Activated CD4-positive, CD25-positive, alpha-beta regulatory T cell treated with anti-CD3 and anti-CD28 coated beads, Interleukin-2, amount 50 U/mL, for 24 hours (primary cell): ENCODE data around the gene DENND1B.

Source experiments
- ATAC-seq, 2 donors: fragments of 150-1000 bp; cut with Tn5 transposase; one replicate each; pipeline ENCODE4 v1.10.0; 2021; ENCODE audit warnings: mild to moderate bottlenecking in 1 of 2, moderate library complexity in 1 of 2

The DENND1B gene

DNA sequence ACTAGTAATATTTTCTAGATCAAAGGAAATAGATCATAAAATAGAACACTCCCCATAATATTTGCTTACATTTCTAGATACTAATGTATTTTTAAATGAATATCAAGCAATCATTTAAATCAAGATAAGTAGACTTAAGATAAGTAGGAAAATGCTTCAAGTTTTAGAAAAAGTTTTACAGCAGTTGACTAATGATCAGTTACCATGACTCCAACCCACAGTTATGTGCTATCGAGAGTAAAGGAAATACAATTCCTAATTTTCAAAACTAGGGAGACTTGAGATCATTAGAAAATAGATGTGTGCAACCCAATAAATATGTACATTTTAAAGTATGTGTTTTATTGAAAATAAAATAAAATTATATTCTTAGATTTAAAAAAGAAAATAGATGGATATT lies 95.0 kb downstream of the DENND1B start:
- ATAC-seq: no peak

DNA sequence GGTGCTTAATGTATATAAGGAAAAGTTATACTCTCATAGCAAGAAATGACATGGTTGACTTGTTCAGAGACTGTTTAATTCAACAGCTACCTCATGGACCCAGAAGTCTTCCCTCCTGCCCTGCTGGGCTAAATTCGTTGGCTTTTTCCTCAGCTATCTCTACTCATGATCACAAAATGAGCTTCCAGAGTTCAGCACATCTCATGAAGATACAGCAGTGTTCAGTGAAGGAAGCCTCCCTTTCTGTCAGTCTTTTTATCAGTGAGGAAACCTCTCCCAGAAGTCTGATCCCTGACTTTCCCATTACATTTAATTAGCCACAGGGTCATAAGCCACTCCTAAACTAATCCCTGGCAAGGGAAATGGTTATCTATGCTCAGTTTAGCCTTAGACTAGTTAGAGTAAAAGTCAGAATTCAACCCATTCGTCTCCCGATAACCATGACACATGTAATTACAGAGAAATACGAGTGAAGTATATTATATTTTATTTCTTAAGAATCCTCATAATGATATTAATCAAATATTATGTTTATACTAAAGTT lies 97.5 kb downstream of the DENND1B start:
- ATAC-seq: no peak

DNA sequence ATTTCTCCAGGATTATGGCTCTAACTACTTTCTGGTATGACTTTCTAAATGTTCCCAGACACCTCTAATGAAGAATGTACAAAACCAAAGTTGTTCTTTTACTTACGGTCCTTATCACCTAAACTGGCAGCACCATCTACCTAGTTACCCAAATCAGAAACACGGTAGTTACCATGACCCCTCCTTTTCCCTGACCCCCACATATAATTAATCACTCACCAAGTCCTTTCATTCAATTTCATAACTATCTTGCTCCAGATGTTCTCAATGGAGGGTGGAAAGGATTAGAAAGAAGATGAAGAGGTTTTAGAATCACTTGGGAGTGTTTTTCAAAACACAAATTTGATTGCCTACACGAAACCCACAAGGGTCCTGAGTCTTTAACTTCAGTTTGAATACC lies 98.0 kb downstream of the DENND1B start:
- ATAC-seq: no peak

DNA sequence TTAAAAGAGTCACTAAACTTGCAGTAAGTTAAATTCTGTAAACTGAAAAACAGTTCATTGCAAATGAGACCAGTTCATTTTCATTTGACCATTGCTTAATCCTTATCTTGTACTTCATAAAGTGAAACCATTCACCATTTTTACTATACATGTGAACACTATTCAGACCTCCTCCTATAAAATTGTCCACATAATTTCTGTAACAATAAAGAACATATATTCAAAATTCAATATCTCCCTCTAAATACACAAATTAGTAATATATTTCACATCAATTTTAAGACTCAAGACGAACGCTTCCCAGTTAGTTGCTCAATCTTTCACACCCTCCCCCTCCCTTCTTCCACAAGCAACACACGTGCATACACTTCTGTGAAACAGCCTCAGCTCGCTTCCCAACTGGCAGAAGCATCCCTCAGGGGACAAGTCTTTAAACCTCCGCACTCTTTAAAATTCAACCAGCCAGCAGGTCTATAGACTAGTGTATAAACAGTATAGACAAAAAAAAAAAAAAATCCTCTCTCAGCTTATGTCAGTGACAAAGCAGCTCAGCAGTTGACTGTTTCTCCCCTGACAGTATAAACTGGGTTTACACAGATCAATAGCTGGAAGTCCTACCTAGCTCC lies 99.6 kb downstream of the DENND1B start:
- no peak for ATAC-seq

DNA sequence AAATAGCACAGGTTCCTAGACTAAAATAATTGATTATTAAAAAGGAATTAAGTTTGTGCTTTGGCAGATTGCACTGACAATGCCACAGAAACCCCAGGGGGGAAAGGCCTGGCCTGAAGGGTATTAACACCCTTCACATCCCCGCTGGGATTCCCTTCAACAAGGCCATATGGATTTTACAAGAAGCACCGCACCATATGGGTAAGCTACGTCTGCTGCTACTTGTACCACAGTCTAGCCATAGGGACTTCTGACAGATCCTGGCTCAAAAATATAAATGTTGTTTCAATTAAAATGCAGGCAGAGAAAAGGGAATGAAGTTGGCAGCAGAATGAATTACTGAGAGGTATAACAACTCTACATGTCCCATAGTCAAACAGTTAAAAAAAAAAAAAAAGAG lies 101.0 kb downstream of the DENND1B start:
- ATAC-seq: no peak

DNA sequence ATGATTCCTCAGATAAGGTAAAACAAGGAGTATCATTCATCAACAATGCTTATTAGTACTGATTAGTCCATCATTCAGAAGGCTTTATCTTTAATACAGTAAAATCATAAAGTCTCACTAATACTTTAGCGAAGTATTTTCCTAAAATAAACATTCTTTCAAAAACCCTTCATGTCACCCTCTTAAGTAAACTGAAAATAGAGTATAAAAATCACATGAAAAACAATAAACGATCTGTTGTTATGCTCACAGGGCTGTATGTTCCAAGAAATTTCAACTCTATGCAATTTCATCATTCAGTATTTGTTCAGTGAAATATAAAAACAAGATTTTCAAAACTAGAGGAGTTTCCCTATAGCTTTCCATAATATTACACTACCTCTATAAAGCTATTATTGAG lies 102.0 kb downstream of the DENND1B start:
- no peak for ATAC-seq

DNA sequence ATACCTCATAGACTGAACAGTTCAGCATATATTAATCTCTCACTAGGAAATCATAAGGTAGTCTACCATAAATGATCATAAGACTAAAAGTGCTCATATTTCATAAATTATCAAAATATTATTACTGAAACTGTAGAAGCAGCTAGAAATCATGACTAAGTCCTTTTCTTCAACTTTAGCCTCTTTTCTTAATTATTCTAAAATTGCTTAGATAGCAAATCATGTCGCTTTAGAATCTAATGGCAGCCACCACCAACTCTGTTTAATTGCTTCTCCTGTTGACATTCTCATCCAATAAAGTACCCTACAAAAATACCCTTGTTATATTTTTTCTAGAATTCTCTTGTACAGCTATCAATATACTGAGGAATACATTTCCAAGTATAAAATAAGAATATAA lies 102.9 kb downstream of the DENND1B start:
- ATAC-seq: no peak

DNA sequence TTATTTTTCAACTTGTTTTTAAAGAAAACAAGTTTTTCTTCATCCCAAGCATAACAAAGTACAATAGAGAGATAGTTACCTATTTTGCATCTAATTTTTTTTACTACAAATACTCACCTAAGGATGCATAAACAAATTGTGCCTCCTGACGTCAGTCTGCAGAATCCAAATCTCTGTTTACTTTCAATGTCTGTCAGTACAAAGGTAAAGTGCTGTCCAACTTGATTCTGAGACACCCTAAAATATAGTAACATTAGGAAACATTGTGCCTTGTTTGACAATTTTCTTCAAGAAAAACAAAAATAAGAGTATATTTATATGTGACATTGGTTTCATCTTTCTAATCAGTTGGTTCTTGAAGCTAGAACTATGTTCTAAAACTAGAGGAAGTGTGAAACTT lies 103.4 kb downstream of the DENND1B start:
- ATAC-seq: no peak

DNA sequence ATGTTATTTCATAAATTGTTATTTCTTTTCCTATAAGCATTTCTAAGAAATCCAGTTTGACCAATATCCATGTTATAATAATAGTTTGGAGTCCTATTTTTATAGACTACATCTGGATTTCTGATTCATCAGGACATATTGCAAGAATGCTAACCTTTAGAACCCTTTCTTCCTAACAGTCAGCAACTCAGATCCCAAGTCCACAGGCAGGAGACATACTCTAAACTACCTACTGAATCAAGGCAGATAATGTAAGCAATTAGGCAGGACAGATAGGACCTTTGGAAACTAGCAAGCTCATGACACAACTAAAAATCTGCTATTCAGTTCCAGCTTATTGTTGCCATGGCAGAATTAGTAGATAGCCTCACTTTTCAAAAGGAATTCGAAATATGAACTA lies 104.1 kb downstream of the DENND1B start:
- no peak for ATAC-seq

DNA sequence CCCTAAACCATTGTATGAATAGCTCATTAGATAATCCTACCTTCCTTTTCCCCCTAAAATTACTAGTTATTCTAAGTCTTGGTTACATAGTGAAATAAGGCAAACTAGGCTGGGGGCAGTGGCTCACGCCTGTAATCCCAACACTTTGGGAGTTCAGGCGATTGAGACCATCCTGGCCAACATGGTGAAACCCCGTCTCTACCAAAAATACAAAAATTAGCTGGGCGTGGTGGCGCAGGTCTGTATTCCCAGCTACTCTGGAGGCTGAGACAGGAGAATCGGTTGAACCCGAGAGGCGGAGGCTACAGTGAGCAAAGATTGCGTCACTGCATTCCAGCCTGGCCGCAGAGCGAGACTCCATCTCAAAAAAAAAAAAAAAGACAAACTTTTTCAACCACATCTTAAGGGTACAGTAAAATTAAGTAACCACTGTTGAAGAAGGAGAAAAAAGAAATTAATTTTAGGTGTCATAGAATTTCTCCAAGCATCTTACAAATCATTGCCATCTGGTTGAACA lies 108.5 kb downstream of the DENND1B start:
- ATAC-seq: no peak

DNA sequence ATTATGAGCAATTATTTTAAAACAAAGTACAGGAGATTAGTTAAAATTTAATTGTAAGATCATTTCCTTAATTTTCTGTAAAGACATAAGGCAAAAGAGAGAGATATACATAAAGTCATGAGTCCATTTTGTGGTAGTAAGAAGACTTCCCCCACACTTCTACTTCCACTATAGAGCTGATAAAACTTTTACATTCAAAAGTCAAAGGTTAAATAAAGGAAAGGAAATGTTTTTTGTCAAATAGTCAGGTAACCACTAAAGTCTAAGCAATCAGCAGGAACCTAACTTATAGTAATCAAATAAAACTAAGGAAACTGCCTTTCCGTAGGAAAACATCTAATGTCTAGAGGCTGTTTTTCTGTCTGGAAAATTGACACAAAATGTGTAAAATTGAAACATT lies 110.9 kb downstream of the DENND1B start:
- ATAC-seq: no peak

DNA sequence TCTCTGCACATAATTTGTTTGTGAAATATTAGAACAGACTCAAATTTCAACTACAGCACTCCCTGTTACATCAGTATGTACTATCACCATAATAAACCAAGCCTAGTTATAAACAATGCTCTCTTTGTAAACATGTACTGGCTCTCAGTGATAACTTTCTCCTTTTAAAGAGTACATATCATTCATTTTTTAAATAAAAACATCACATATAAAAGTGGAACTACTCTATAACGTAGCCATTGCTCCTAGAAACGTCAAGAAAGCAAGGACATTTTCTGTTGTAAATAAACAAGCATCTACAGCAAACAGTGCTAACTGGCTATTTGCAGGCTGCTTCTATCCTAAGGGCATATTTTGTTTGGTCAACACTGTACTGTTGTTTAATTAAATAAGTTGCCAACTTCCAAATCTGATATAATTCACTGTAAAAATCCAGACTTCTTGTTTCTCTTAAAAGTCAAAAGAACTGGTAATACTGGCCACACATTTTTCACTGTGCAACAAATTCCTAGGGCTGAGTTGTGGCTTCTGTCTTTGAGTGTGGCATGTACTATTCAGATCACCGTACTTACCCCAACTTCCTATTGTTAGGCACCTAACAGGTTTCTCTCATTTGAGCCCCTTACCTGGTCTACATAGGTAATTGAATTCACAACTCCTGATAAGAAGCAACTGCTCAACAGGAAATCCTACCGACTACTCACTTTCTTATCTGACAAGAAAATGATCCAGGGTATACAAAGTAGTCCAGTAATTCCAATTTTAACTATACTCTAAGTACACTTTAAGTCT lies 111.9 kb downstream of the DENND1B start:
- ATAC-seq: no peak

DNA sequence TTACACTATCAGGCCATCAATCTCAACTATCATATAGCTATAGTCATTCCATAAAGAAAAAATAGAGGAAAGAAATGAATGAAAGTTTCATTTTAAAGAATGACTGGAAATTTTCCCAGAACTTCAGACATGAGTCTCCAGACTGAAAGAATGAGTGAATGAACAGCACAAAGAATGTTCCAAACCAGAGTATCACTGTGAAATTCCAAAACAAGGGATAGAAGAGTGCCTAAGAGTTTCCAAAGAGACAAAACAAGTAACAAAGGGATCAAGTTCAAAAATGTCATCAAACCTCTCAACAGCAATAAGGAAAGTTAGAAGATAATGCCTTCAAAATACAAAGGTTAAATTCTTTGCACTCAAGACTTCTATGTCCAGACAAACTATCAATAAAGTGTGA lies 114.9 kb downstream of the DENND1B start:
- no peak for ATAC-seq

DNA sequence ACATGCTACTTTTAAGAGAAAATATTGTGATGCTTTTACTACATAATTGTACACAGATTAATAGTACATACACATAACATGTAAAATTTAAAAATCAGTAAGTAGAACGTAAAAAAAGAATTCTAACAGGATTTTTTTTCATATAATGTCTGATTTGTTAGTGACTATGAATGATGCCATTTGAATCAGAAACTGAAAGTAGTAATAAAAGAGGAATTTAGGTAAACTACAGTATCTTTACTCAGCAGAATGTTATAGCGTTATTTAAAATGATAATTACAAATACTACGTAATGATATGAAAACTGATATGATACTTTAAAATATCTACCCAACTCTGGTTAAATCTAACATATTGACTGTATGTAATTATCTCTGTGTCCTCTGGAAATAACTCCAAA lies 116.1 kb downstream of the DENND1B start:
- no peak for ATAC-seq

DNA sequence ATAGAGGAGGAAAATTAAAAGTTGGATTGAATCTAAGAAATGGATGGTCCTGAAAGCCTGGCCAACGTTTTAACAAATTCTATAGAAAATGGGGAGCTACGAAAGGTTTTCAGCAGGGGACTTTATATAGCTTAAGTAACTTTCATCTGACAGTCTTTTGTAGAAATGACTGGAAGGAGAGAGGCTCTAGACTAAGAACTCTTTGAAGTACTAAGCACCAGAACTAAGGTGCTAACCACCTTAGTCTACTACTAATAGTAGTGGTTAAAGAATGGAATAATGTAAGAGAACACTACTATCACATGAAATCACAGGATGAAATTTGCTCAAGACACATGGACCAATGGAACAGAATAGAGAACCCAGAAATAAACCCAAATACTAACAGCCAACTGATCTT lies 126.1 kb downstream of the DENND1B start:
- no peak for ATAC-seq

DNA sequence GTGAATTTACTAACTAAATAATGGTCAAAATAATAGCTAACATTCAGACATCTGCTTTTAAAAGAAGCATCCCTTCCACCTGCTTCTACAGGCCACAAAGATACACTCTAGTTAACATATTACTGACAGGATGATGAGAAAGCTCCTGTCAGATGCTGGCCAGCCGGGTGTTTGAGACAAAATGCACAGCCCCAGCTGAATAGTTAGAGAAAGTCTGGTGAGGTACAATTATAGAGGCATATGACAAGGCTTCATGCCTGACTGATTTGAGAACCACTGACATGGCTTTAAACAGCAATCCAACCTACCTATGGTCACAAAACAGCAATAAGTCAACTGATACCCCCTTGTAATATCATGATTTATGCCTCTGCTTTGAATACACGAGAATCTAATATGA lies 137.0 kb downstream of the DENND1B start:
- no peak for ATAC-seq

DNA sequence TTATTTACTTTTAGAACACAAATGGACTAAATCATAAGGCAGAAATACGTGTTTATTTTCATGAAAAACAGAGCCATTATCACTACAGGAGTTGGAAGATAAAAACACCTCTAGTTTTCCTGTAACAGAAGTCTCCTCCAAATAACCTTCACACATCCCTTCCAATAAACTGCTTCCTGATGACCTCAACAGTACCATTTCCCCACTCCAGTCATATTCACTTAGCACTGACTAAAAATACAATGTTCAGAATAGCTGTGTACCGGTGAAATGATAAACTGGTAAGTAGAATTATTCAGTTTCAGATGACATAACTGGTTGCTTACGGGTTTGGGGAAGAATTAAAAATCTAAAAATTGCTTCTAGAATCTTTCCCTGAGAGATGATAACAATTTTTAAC lies 137.9 kb downstream of the DENND1B start:
- no peak for ATAC-seq

DNA sequence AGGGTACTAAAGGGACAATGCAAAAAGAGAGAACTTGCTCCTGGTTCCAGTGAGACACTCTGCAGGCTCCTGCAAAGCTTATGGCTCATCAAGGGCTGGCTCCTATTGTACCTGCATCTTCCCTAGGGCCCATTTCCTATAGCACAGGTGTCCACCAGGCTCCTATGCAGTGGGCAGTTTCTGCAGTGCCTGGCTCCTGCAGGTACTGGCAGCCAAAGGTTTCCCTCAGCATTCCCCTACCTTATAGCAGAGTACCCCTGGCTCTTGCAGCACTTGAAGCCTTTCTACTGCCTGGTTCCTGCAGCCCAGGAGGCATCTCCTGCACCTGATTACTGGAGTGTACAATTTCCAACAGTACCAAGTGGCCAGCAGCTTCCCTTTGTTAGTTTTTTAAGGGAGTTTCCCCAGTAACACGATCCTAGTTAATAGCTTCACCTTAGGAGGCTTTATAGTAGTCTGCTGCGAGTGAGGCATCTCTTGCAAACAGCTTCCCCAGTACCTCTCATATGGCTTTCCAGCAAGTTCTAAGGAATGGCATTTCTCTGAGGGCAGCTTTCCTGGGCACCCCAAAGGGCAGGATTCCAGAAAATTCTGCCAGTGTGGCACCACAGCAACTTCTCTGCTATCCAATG lies 141.7 kb downstream of the DENND1B start:
- no peak for ATAC-seq

DNA sequence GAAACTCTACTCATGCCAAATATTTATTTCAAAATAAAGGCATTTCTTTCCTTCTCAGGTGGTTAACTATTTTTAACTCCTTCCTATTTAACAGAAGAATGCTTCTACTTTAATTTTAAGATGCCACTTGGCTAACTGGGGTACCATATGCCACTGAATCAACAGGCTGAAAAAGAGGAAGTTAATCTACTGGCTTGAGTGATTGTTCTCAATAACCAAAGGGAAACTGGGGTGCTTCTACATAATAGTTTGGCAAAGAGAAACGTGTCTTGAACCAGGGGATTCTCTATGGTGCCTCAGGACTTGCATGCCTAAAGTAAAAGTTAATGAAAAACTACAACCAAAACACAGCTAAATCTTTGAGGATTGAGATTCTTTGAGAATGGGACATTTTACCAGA lies 142.6 kb downstream of the DENND1B start:
- no peak for ATAC-seq

DNA sequence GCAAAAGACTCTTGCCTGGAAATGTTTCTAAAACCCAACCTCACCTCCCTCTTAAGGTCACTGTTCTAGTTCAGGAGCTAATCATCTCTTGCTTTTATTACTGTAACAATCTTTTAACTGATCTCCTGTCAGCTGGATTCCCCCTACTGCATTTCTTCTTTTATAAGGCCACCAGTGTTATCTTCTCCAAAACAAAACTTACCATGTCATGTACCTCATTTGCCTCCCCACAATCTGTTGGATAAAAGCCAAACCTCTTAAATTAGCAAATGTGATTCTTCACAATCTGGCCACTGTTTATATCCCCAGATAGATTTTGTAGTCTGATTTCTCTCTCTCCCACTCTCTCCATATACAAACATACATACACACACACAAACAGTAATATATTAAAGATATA lies 143.3 kb downstream of the DENND1B start:
- ATAC-seq: no peak

DNA sequence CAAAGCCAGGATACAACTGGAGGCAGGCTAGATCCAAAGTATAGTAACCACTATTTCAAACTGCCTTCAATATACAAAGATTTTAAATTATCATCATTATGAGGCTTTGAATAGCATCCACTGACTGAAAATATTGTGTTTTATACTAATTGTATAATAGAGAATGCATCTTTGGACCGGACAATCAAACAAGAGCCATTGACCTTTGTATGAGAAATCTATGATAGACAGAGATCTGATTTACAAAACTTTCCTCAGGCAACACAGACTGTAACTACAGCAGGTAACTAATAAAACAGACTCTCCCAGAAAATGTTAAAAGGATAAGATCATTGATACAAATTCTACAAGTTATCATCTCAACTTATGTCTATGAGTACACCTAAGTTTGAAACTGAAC lies 152.9 kb downstream of the DENND1B start:
- ATAC-seq: no peak

DNA sequence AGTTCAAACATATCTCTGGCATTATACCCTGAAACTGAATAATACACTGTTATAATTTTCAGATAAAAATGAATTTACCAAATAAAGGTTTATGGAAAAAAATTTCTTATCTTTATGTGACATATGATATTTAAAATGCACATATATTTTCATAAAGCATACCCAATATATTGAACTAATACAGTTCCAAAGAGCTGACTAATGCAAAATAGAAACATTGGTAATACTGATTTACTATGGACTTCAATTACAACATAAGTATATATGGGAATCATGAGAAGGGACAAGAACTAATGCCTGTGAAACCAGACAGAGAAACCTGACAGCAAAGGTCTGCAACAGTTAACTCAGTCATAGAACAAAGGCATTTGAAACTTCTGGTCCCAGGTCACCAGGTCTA lies 153.5 kb downstream of the DENND1B start:
- ATAC-seq: no peak

DNA sequence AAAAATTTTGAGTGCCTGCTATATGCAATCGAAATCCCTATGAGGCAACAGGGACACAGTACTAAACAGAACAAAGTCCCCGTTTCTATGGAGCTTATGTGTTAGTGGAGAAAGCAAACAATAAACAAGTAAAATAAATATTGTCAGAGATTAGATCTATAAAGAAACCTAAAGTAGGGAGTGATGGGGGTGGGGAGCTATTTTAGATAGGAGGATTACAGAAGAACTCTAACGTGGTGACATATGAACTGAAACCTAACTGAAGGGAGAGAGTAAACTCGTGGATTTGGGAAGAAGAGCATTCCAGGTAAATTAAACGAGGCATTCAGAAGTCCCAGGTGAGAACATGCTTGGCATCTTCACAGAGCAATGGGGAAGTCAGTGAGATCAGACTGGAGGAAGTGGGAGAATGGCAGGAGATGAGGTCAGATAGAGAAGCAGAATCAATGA lies 154.5 kb downstream of the DENND1B start:
- no peak for ATAC-seq
